GM12874 (cell line): ENCODE measurements around the gene ZNF554.

Source experiments
- CTCF ChIP-seq: IDR thresholded peaks from 2 replicates; pipeline ENCODE4 v1.5.1; 2011; ENCODE audit warnings: low read depth, mild to moderate bottlenecking, control low read depth, low read length, moderate library complexity; ENCODE audit not compliant: insufficient read depth

Gene ZNF554

DNA sequence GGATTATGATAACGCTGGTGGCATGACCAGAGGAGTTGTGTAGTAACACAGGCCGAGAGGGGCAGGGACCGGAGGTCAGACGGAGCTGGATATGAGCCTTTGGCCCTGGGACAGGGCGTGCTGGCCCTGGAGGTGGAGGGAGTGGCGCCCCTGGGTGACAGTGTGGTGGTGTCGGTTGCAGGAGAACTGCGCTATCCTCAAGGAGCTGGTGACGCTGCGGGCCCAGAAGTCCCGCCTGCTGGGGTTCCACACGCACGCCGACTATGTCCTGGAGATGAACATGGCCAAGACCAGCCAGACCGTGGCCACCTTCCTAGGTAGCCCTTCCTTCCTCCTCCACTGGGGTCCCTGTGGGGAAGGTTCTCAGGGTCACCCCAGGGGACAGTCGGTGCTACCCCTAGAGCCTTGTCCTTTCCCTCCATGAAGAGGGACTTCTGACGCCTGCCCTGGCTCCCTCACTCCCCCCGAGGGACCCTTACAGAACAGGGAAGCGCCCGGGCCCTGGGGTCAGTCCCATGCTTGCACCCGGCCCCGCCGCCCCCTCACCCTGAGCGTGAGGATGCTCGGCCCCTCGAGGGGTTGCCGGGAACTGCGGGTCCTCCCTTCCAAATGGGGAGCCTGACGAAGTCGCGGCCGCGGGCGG is 12.8 kb upstream of the ZNF554 start:
- TF ChIP-seq CTCF = no peak

GRCh38 chr19:2807379-2808128 is 12.1 kb upstream of the ZNF554 start:
- no peak for TF ChIP-seq CTCF

DNA sequence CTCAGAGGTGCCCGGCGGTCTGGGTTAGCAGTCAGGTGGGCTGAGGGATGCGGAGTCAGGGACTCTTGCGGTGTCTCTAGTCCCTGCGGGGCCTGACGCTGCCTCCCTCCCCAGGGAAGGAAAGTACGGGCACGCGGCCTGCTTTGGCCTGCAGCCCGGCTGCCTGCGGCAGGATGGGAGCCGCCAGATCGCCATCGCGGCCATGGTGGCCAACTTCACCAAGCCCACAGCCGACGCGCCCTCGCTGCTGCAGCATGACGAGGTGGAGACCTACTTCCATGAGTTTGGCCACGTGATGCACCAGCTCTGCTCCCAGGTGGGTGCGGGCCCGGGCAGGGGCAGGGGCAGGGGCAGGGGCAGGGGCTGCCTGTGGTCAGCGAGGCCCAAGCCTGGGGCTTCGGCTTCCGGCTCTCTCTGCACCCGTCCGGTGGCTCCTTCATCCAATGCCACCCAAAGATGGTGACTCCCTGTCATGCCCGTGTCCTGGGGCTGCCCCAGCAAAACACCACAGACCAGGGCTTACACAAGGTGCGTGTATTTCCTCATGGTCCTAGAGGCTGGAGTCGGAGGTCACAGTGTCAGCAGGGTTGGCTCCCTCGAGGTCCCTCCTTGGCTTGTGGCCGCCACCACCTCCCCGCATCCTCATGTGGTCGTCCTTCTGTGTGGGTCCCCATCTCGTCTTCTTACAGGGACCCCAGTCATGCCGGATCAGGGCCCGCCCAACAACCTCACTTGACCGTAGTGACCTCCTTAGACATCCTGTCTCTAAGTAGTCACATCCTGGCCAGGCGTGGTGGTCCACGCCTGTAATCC is 11.3 kb upstream of the ZNF554 start:
- no peak for TF ChIP-seq CTCF

DNA sequence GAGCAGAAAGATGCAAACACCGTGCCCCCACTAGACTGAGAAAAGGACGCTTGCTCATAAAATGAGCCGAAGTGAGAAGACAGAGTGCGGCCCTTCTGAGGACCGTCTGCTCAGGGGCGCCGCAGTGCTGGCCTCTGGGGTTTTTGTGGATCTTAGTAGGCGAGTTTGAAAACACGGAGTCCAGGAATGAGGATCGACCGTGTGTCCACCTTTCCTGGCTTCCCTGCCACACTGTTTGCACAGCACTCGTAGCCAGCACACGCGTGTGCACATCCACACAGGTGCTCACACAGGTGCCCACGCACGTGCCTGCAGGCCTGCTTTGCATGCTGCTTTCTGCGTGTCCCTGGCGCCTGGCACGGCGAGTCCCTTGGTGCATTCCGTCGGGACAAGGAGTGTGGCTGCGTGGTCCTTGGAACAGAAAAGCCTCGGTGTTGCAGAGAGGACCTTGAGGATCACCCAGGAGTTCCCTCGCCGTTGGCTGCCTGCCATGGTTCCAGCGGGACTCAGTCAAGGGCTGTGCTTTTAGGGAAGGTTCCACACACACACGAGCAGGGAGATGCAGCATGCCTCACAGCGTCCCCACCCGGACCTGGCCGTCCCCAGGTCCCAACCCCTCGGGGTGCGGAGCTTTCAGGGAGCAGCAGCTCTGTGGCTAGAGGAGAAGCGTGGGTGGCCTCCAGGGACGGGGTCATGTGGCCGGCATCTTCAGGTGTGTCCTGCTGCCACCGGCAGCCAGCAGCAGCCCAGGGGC is 10.1 kb upstream of the ZNF554 start:
- TF ChIP-seq CTCF = no peak

GRCh38 chr19:2810141-2811091 is 9.3 kb upstream of the ZNF554 start:
- no peak for TF ChIP-seq CTCF

- no peak for TF ChIP-seq CTCF
Observed at GRCh38 chr19:2811221-2811722, 8.4 kb upstream of the ZNF554 start.
